HFFc6 (cell line): ENCODE data around the gene TFEB. TPM values are rescaled to one million over a fixed set of nuclear protein-coding genes. Genes with fewer than 3 reads are reported as not detected.

Experiments used
- DNase-seq: peaks from one replicate; pipeline ENCODE4 v3.0.0-alpha.2; 2018
- H3K27ac Mint-ChIP-seq: 2 replicates; pipeline ENCODE4 v1.8.0; 2020; ENCODE audit warnings: mild to moderate bottlenecking, mixed read lengths
- H3K27me3 Mint-ChIP-seq: 2 replicates; pipeline ENCODE4 v1.8.0; 2021; ENCODE audit warnings: mild to moderate bottlenecking, moderate library complexity, mixed read lengths; ENCODE audit not compliant: insufficient read depth
- H3K36me3 Mint-ChIP-seq: 2 replicates; pipeline ENCODE4 v1.8.0; 2021; ENCODE audit warnings: low read depth, mixed read lengths
- H3K4me1 Mint-ChIP-seq: 2 replicates; pipeline ENCODE4 v1.8.0; 2020; ENCODE audit warnings: low read depth, mixed read lengths
- H3K4me3 Mint-ChIP-seq: 2 replicates; pipeline ENCODE4 v1.8.0; 2020; ENCODE audit warnings: mild to moderate bottlenecking, moderate library complexity, mixed read lengths
- H3K9me3 Mint-ChIP-seq: 2 replicates; pipeline ENCODE4 v1.8.0; 2020; ENCODE audit warnings: mild to moderate bottlenecking, mixed read lengths
- CTCF ChIP-seq: fragments of 200-600 bp; sonication (generic); IDR thresholded peaks from 2 replicates; pipeline ENCODE4 v1.5.0; 2021; ENCODE audit warnings: antibody characterized with exemption, mild to moderate bottlenecking
- total RNA-seq, 6 experiments: library from RNA; stranded (reverse); fragmentation: NEBNext Ultra II Directional; extraction: Animal tissue kit (Norgen Biotek cat#: 25700); gene quantifications; 2 replicates in 1 of 6; 3 replicates in 5 of 6; pipeline ENCODE4 v1.2.3, GENCODE V29; 2021

The TFEB gene
- total RNA-seq, 6 experiments from 2014 or later: 8.7 to 14.2 (median 11.0) TPM

GRCh38 chr6:41711323-41712038 is 23.9 kb downstream of the TFEB start:
- H3K36me3 Mint-ChIP-seq: peaks cover 9% of the 10 kb centered on the region; the same call in 1 of the 2 replicates
- no peak overlapping the region for H3K27ac Mint-ChIP-seq
- no peak for TF ChIP-seq CTCF
- H3K4me1 Mint-ChIP-seq: peaks cover 43% of the 10 kb centered on the region
- no peak for DNase-seq
- H3K4me3 Mint-ChIP-seq: no peak overlapping the region
- H3K27me3 Mint-ChIP-seq: peaks cover 1% of the 10 kb centered on the region; the same call in 1 of the 2 replicates
- no peaks in the 10 kb centered on the region for H3K9me3 Mint-ChIP-seq

- no peak for TF ChIP-seq CTCF
- H3K27me3 Mint-ChIP-seq: peaks cover 1% of the 10 kb centered on the region
- no peaks in the 10 kb centered on the region for H3K9me3 Mint-ChIP-seq
- H3K4me1 Mint-ChIP-seq: peaks cover 44% of the 10 kb centered on the region
- DNase-seq: no peak
- no peak overlapping the region for H3K27ac Mint-ChIP-seq
- H3K4me3 Mint-ChIP-seq: no peak overlapping the region
- H3K36me3 Mint-ChIP-seq: peaks cover 4% of the 10 kb centered on the region; the same call in 1 of the 2 replicates
Measured at GRCh38 chr6:41709375-41709774, 26.0 kb downstream of the TFEB start.

- DNase-seq: no peak
- H3K4me1 Mint-ChIP-seq: peaks cover 39% of the 10 kb centered on the region
- TF ChIP-seq CTCF: no peak
- H3K4me3 Mint-ChIP-seq: no peak overlapping the region
- H3K36me3 Mint-ChIP-seq: peaks cover 4% of the 10 kb centered on the region; the same call in 1 of the 2 replicates
- H3K27ac Mint-ChIP-seq: no peak overlapping the region
- H3K9me3 Mint-ChIP-seq: no peaks in the 10 kb centered on the region
- H3K27me3 Mint-ChIP-seq: peaks cover 4% of the 10 kb centered on the region
Measured at GRCh38 chr6:41708856-41709255, 26.6 kb downstream of the TFEB start.

GRCh38 chr6:41707565-41708200 is 27.7 kb downstream of the TFEB start:
- no peak for TF ChIP-seq CTCF
- Mint-ChIP-seq H3K4me3 (no peak overlapping the region), H3K4me1 (peaks cover 27% of the 10 kb centered on the region), H3K27ac (no peak overlapping the region), H3K9me3 (no peaks in the 10 kb centered on the region), H3K27me3 (peaks cover 2% of the 10 kb centered on the region), H3K36me3 (peaks cover 4% of the 10 kb centered on the region; the same call in 1 of the 2 replicates)
- no peak for DNase-seq

GRCh38 chr6:41706876-41707564 is 28.4 kb downstream of the TFEB start:
- Mint-ChIP-seq H3K4me1 (peaks cover 22% of the 10 kb centered on the region), H3K9me3 (no peaks in the 10 kb centered on the region), H3K36me3 (peaks cover 4% of the 10 kb centered on the region; the same call in 1 of the 2 replicates), H3K27me3 (peaks cover 2% of the 10 kb centered on the region), H3K4me3 (no peak overlapping the region; the same call in 1 of the 2 replicates), H3K27ac (peak overlapping the region; percentile 87)
- peak; percentile 34 for DNase-seq
- no peak for TF ChIP-seq CTCF
